Stomach (tissue), 9 donors: Measurements from ENCODE around the gene ARPIN. TPM values are rescaled to one million over a fixed set of nuclear protein-coding genes. Genes with fewer than 3 reads are reported as not detected.

Source experiments
- DNase-seq, 2 donors: peaks; one replicate each; pipeline versions ENCODE4 v3.0.0 to v3.0.0-alpha.2; 2013 to 2019
- H3K27ac ChIP-seq, 5 donors: fragments of 200-600 bp in 4 of 5; sonication (generic) in 4 of 5; one replicate each; pipeline ENCODE4 v1.5.1; 2013 to 2019; ENCODE audit warnings: mild to moderate bottlenecking in 1 of 5, moderate library complexity in 1 of 5
- H3K27me3 ChIP-seq, 3 donors: fragments of 200-600 bp; sonication (generic); one replicate each; pipeline ENCODE4 v1.5.1; 2017 to 2019; ENCODE audit warnings: mixed run types in 1 of 3
- H3K36me3 ChIP-seq, 4 donors: fragments of 200-600 bp; sonication (generic); 1 replicate in 3 of 4; 2 replicates in 1 of 4; pipeline ENCODE4 v1.5.1; 2016 to 2019
- H3K4me1 ChIP-seq, 4 donors: fragments of 200-600 bp; sonication (generic); one replicate each; pipeline ENCODE4 v1.5.1; 2016 to 2019
- H3K4me3 ChIP-seq, 4 donors: fragments of 200-600 bp; sonication (generic) in 3 of 4; one replicate each; pipeline ENCODE4 v1.5.1; 2016 to 2019; ENCODE audit warnings: mild to moderate bottlenecking in 1 of 4
- H3K9me3 ChIP-seq, 4 donors: fragments of 200-600 bp; sonication (generic); one replicate each; pipeline ENCODE4 v1.5.1; 2016 to 2019
- CTCF ChIP-seq, 7 experiments: fragments of 450-650 bp in 4 of 7; fragments of 200-600 bp in 3 of 7; sonication (generic) in 3 of 7; IDR thresholded peaks; one replicate each; pipeline ENCODE4 v1.5.1; 2016 to 2019; ENCODE audit warnings: antibody characterized with exemption in 7 of 7, control low read depth in 2 of 7, mild to moderate bottlenecking in 1 of 7
- EP300 ChIP-seq: sonication (generic); formaldehyde crosslinking; IDR thresholded peaks from one replicate; pipeline ENCODE4 v1.6.1; 2017; ENCODE audit warnings: antibody characterized with exemption
- POLR2A ChIP-seq, 4 donors: fragments of 450-650 bp; IDR thresholded peaks; one replicate each; pipeline ENCODE4 v1.6.1; 2016; ENCODE audit warnings: antibody characterized with exemption in 4 of 4, control low read depth in 2 of 4, mild to moderate bottlenecking in 1 of 4, moderate library complexity in 1 of 4
- POLR2AphosphoS5 ChIP-seq, 3 donors: sonication (generic); formaldehyde crosslinking; IDR thresholded peaks; one replicate each; pipeline ENCODE4 v1.6.1; 2016; ENCODE audit warnings: antibody characterized with exemption in 3 of 3
- WGBS, 5 donors: extraction: QIAGEN DNeasy Blood & Tissue Kit in 3 of 5; methylation state at CpG; one replicate each; pipeline versions ENCODE4 v1.1.5 to v1.1.7; 2013 to 2018; 5-methylcytosine and 5-hydroxymethylcytosine counted together
- intact Hi-C: fragments of 100-400 bp; cut with DNase I; formaldehyde crosslinking; loops from one replicate; pipeline ENCODE4 v1.15.1; 2023; ENCODE audit warnings: low total_unique reads
- polyA plus RNA-seq, 3 donors: library from polyadenylated mRNA; stranded (reverse); fragments of 200-250 nt; gene quantifications; one replicate each; pipeline ENCODE4 v1.2.3, GENCODE V29; 2013
- total RNA-seq, 5 donors: library from RNA; depleted of rRNA; stranded (reverse); fragments of >200 nt; gene quantifications; one replicate each; pipeline versions ENCODE4 v1.1.0 to v1.2.3, GENCODE V29; 2014 to 2016
- donor health status: healthy with polysubstance abuse.
- donor health status: Bipolar disorder and iron deficiency.
- donor health status: healthy.

The ARPIN gene
- total and polyA plus RNA-seq, 8 donors, result 1.2 to 24.8 (median 12.7) TPM

DNA sequence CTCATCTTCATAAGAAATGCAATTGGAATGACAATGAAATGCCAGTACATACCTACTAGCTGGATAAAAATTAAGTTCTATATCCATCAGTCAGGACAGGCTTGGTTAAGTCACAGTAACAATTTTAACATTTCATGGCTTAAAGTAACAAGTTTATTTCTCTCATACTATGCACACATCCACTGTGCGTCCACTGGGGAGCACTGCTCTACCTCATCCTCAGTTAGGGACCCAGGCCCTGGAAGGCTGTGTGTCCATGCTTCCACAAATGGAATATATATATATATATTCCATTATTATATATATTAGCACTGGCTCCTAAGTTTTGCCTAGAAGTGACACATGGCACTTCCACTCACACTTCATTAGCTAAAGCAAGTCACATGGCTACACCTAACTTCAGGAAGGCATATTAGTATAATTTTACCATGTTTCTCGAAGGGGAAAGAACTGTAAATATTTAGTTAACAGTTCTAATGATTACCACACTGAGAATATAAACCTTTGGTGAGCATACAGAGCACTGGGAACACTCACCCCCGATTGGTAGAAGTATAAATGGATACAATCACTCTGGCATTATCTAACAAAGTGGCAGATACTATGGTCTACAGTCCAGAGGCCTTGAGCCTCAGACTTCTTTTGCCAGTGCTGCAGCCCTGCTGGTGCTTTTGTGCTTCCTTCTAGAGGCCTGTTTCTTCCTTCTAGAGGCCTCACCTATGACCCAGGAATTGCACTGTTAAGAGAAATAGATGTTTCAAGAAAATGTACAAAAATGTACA is 47.6 kb downstream of the ARPIN start:
- H3K36me3 ChIP-seq, result peaks cover 19 to 72% (median 60%) of the 10 kb centered on the region in 4 donors
- H3K27me3 ChIP-seq, result no peaks in the 10 kb centered on the region
- no peaks in the 10 kb centered on the region for H3K9me3 ChIP-seq
- peak overlapping the region in 1 of 5 donors; percentile 22 for H3K27ac ChIP-seq
- peaks cover 0 to 37% (median 9%) of the 10 kb centered on the region in 4 donors for H3K4me1 ChIP-seq
- 42 to 58% (median 53%) methylated on average over 3 of the region's 3 CpGs for WGBS, 5 donors
- no peak overlapping the region for H3K4me3 ChIP-seq
- no peak for TF ChIP-seq POLR2AphosphoS5 (IDR thresholded peaks at IDR 0.05)
- no peak for TF ChIP-seq EP300
- DNase-seq, result no peak
- intact Hi-C loops, result no loop called here

DNA sequence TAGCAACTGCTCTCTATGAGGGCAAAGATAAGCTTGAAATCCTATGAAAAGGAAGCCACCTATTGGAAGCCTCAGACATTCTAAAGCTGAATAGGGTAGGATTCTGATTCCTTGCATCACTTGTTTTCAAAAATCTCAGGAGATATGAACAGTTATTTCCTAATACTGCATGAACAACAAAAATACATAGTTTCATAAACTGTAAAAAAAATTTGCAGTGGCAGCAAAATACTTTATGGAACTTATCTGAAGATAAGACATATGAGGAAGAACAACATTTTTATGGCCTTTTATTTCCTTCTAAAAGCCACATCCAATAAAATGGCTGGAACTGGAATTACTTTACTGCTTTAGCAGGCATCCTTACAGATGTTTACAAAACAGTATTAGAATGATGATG is 48.8 kb downstream of the ARPIN start:
- TF ChIP-seq CTCF (IDR thresholded peaks at IDR 0.05) (no peak), POLR2AphosphoS5 (IDR thresholded peaks at IDR 0.05) (no peak), POLR2A (IDR thresholded peaks at IDR 0.05) (no peak)
- Histone ChIP-seq H3K9me3 (no peaks in the 10 kb centered on the region), H3K27me3 (no peaks in the 10 kb centered on the region), H3K4me1 (peaks cover 0 to 35% (median 9%) of the 10 kb centered on the region in 4 donors), H3K4me3 (no peak overlapping the region), H3K36me3 (peaks cover 13 to 71% (median 60%) of the 10 kb centered on the region in 4 donors), H3K27ac (no peak overlapping the region)
- intact Hi-C loops, result no loop called here
- DNase-seq, result no peak

GRCh38 chr15:89860891-89861290 is 51.9 kb downstream of the ARPIN start:
- intact Hi-C loops, result no loop called here
- DNase-seq, result peak in 1 of 2 donors; percentile 34
- H3K36me3 ChIP-seq, result peaks cover 13 to 81% (median 66%) of the 10 kb centered on the region in 4 donors
- no peaks in the 10 kb centered on the region for H3K27me3 ChIP-seq
- H3K9me3 ChIP-seq, result no peaks in the 10 kb centered on the region
- no peak for TF ChIP-seq CTCF (IDR thresholded peaks at IDR 0.05)
- 40 to 51% (median 48%) methylated on average over 2 of the region's 2 CpGs for WGBS, 5 donors
- H3K27ac ChIP-seq, result peak overlapping the region in 1 of 5 donors; percentile 24
- H3K4me3 ChIP-seq, result no peak overlapping the region
- peaks cover 0 to 33% (median 9%) of the 10 kb centered on the region in 4 donors for H3K4me1 ChIP-seq

DNA sequence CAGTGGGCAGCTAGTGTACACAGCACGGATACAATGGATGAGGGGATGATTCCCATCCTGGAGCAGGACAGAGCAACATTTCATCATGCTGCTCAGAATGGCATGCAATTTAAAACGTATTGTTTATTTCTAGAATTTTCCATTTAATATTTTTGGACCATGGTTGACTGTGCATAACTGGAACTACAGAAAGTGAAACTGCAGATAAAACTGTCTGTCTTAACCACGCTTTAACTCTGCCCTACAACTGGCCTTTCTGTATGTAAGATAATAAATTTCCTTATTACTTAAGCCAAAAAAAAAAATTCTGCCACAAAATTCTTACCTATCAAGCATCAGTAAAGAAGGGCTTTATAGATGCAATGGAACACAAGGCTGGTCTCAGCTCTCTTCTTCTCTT is 52.3 kb downstream of the ARPIN start:
- no peak for TF ChIP-seq POLR2A (IDR thresholded peaks at IDR 0.05)
- TF ChIP-seq CTCF (IDR thresholded peaks at IDR 0.05), result no peak
- TF ChIP-seq EP300, result no peak
- TF ChIP-seq POLR2AphosphoS5 (IDR thresholded peaks at IDR 0.05), result no peak
- intact Hi-C loops, result no loop called here
- WGBS, 5 donors, result 37 to 55% (median 51%) methylated on average over 3 of the region's 3 CpGs
- no peak for DNase-seq
- no peak overlapping the region for H3K4me3 ChIP-seq
- peaks cover 13 to 77% (median 62%) of the 10 kb centered on the region in 4 donors for H3K36me3 ChIP-seq
- H3K4me1 ChIP-seq, result peaks cover 0 to 28% (median 7%) of the 10 kb centered on the region in 4 donors
- H3K27ac ChIP-seq, result peak overlapping the region in 1 of 5 donors; percentile 24
- H3K9me3 ChIP-seq, result no peaks in the 10 kb centered on the region
- no peaks in the 10 kb centered on the region for H3K27me3 ChIP-seq
